HG03064 (cell line): ENCODE results near the gene LUC7L3.
"Not testable (repeated sequence)": the region's sequence is repeated elsewhere in the genome, so short reads cannot be mapped to it uniquely, and the experiment has no call there.

Source experiments
- ATAC-seq: cut with Tn5 transposase; IDR thresholded peaks from one replicate; pipeline ENCODE4 v1.9.1; 2021; ENCODE audit warnings: low read depth; ENCODE audit not compliant: unreplicated experiment

The LUC7L3 gene

DNA sequence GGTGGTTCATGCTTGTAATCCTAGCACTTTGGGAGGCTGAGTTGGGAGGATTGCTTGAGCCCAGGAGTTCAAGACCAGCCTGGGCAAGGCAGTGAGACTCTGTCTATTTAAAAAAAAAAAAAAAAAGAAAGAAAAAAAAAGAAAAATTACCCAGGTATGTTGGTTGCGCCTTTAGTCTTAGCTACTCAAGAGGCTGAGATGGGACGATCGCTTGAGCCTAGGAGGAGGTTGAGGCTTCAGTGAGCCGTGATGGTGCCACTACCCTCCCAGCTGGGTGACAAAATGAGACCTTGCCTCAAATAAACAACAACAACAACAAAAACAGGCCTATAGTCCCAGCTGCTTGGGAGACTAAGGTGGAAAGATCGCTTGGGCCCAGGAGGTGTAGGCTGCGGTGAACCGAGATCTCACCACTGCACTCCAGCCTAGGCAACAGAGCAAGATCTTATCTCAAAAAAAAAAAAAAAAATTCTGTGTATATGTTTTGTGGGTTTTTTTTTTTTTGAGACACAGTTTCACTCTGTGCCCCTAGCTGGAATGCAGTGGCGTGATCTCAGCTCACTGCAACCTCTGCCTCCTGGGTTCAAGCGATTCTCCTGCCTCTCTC, 60.4 kb downstream of the LUC7L3 start:
- no peak for ATAC-seq

DNA sequence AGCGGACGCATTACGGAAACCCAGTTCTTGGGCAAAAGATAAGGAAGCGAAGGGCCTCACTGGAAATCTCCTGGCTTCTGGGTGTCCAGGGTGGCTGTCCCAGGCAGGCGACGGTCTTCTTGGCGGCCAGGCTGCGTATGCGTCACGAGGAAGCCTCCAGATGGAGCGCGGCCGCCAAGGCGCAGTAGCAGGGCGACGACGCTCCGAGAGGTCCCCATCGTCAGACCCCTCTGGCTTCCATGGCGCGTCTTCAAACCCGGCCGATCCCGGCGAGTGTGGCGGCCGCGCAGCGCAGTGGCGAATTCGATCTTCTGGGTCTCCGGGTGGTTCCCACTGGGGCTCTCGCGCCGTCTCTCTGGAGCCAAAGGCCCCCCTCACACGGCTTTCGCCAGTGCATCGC, 61.8 kb downstream of the LUC7L3 start:
- no peak for ATAC-seq

DNA sequence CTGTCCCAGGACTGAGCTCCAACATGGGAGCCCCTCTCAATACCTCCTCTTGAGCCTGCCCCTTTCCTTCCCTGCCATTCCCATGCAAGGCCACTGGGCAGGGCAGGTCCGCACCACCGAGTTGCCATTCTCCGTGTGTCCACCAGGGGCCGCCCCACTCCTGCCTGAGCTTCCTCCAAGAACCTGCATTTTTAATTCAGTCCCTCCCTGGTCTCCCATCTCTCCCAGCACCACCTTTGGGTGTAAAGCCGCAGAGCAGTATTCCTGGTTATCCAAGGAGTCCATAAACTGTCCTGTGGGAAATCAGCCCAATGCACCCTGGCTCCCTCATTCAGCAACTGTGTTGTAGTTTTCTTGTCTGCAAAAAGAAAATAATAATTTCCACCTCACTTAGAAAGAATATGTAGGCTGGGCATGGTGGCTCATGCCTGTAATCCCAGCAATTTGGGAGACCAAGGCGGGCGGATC, 63.8 kb downstream of the LUC7L3 start:
- ATAC-seq = no peak

DNA sequence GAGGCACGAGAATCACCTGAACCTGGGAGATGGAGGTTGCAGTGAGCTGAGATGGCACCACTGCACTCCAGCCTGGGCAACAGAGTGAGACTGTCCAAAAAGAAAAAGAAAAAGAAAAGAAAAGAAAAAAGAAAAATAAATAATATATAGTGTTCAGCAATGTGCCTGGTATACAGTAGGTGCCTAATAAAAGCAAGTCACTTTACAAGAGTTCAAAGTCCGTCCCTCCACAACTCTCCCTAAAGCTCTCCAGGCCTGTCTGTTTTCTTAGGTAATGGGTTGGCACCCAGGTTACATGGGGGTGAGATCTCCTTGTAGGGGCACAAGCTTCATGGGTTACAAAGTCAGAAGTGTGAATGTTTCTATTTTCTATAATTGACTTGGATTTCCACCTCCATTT, 64.5 kb downstream of the LUC7L3 start:
- ATAC-seq = no peak

DNA sequence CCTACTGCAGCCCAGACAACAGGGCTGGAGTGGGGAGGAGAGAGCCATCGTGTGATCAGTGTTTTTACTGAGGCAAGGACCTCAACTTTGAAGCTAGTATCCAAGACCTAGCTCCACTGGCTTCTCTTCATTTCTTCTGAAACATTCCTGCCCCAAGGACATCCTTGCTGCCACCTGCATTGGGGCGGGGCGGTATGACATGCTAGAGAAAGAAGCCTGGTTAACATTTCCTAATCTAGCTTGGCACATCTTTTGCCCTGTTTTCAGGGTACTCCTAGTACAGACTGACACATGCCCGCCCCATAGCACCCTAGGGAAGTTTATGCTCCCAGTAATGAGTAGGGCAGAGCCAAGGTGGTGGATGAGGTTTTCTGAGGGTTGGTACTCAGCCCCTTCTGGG, 65.7 kb downstream of the LUC7L3 start:
- no peak for ATAC-seq

DNA sequence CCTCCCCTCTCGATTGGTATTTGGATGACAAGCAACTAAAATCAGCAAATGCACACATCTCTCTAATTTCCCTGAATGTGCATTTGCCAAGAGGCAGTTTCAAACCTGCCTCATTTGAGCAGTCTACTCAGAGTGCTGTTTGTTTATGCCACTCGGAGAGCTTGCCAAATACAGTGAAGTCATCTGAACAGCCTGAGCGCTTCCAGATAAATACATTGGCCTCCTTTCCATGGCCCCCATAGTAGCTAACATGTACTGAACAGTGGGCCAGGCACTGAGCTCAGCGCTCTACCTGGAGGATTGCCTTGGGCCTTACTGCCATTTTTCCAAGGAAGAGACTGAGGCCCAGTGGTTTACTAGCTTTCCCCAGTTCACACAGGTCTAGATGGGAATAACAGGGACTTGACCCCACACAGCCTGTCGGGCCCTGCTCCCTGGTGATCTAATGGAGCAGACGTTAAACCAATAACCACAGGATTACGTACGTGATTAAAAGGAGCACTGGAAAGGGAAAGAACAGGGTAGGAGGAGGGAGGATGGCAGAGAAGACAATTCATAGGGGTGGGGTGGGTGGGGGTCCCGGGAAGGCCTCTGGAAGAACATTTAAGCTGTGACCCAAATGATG, 66.7 kb downstream of the LUC7L3 start:
- no peak for ATAC-seq

DNA sequence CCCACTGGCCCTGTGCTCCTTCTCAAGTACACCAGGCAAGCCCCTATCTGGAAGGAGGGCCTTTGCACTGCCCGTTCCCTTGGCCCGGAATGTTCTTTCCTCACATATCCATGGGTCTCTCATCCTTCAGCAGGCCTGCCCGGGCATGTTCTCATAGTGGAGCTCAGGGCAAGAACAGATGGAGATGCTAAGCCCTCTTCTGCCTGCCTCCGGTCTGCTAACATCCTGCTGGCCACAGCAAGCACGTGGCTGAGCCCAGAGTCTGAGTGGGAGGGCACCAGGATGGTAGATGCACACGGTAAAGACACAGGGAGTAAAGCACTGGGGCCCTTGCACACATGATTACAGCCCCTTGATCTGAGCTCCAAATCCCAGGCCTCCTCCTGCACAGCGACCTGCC, 67.7 kb downstream of the LUC7L3 start:
- ATAC-seq = no peak

DNA sequence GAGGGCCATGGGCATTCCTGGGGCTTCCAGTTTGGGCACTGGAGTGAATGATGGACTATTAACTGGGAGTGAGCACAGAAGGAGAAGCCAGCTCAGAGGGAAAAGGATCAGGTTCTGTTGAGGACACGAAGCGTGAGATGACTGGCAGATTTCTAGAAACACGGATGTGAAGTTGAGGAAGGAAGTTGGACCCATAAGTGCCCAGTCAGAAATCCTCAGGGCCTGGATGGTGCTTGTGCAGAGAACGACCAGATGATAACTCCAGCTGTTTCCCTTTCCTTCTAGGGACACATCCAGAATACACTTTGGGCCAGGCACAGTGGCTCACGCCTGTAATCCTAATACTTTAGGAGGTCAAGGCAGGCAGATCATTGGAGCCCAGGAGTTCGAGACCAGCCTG, 71.2 kb downstream of the LUC7L3 start:
- no peak for ATAC-seq

DNA sequence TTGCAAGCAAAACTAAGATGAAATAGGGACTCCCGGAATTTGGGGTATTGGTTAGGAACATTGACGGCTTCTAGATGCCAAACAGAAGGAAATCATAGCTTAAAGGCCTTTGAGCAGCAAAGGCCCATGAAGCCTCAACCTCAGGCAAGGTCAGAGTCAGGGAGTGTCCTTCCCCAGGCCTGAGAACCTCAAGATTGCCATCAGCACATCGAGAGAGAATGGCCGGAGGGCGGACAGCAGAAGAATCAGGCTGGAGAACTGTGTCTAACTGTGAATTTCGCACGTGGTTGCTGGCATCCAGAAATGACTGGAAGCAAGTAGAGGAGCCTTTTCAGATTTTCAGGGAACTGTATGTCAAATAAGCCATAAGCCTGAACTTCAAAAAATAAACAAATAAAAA, 72.7 kb downstream of the LUC7L3 start:
- ATAC-seq = no peak

DNA sequence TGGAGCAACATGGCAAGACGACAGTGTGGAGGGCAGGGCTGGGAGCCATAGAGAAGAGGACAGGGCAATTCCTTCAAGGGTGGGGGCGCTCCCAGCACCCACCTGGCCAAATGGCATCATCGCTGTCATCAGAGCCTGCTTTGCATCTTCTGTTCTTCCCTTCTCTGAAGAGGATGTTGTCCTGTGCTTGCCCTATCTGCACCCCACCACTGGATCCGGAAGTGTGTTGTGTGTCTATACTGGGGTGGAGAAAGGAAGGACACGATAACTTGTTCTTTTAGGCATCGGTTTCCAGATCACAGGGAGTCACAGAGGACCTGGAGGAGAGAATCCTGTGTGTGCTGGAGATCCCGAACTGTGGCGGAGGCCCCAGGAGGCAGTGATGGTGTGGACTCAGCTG, 73.6 kb downstream of the LUC7L3 start:
- ATAC-seq = no peak

DNA sequence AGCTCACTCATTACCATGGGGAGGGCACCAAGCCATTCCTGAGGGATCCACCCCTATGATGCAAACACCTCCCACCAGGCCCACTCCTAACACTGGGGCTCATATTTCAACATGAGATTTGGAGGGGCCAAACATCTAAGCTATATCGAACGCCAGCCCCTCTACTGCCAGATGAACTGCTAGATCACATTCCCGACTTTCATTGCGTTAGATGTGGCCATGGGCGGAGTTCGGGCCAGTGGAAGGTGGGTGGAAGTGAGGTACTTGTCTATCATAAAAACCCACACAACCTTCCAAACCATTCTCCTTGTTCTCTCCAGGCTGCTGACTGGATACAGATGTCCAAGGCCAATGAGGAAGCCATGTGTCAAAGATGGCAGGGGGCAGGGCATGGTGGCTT, 75.0 kb downstream of the LUC7L3 start:
- no peak for ATAC-seq

DNA sequence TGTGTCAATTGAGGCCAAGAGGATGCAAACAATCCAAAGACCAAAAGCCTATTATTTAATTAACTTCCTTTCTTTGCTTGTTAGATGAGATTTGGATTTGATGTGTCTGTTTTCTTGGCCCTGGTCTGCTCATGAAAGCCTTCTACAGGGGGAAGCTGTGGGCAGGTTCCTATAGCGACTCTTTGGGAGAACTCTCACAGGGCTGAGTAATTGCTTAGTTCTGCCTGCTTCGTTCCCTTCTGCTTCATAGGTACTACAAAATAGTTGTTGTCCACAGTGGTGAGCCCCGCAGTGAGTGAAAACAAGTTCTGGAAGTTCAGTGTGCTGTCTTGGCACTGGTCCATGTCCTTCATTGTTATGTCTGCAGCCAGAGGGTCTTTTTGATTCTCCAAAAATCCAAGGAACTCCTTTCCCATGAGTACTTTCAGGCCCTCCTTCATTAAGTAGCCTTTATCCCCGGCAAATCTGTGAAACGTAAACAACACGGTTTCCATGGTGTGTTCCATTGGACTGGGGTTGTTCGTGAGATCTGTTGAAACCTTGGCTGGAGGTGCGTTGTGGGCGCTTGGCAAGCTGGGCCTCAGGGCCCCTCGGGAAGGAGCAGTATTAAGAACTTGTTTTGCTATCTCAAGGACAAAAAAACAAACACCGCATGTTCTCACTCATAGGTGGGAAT, 77.9 kb downstream of the LUC7L3 start:
- no peak for ATAC-seq

DNA sequence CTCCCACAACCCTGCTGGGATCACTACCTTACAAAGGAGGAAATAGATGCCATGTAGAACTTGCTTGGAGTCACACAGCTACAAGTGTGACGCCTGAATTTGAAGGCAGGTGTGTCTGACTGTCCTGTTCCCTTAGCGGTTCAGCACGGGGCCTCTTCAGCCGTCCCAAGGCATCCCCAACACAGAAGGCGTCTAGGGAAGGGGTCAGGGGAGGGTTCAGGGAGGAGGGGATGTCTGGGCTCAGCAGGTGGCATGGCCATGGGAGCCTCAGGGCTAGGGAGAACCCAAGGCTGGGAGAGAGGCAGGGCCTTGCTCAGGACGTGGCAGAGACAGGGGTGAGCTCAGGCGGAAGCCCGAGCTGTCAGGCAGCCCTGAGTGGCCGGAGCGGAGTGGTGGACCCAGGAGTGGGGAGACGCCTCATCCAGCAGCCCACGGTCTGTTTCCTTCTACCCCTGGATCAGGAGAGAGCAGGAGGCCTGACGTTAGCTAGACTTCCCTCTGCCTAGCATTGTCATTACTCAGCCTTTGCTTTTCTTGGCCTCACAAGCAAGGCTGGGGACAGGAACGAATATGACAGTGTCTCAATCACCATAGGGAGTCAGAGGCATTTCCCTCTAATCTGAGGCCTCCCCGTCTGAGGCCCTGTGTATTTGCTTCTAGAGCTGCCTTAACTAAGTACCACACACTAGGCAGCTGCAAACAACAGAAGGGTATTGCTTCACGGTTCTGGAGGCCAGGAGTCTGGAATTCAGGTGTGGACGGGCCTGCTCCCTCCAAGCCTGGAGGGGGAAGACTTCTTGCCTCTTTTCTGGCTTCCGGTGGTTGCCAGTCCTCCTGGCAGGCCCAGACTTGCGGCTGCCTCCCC, 79.3 kb downstream of the LUC7L3 start:
- ATAC-seq = no peak

DNA sequence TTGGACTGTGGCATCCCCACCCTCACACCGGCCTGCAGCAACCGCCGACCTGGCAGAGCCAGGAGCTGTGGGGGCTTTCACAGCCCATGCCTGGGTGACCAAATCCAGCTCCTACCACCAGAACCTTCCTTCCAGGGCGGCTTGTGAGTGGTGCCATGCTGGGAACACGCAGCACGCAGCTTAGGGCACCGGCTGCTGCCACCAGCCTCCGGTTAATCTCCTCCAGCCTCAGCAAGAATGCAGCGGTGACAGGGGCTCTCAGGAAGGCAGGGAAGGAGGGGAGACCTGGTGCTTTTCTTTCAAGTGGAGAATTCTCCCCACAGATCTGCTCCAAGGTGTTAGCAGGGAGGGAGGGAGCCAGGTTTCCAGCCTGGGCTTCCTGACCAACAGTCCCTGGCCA, 80.2 kb downstream of the LUC7L3 start:
- no peak for ATAC-seq

DNA sequence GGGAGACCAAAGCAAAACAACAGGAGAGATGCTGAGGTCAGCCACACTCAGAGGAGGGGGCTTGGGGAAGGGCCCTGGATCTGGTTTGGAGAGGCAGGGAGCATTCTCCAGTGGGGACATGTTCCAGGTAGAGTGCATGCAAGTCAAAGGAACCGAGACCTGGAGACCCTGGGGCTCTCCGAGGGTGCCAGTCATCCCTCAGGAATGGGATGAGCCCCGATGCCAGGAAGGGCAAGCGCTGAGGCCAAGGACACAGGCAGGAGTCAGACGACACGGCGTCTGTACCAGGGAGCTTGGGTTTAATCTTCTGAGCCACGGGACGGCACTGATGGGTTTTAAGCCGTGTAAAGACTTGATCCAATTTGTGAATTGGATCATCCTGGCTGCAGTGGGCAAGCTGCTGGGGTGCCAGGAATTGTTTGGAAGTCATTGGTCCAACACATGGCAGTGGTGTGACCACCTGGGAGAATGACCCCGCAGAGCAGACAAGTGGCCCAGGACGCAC, 80.8 kb downstream of the LUC7L3 start:
- ATAC-seq = no peak

DNA sequence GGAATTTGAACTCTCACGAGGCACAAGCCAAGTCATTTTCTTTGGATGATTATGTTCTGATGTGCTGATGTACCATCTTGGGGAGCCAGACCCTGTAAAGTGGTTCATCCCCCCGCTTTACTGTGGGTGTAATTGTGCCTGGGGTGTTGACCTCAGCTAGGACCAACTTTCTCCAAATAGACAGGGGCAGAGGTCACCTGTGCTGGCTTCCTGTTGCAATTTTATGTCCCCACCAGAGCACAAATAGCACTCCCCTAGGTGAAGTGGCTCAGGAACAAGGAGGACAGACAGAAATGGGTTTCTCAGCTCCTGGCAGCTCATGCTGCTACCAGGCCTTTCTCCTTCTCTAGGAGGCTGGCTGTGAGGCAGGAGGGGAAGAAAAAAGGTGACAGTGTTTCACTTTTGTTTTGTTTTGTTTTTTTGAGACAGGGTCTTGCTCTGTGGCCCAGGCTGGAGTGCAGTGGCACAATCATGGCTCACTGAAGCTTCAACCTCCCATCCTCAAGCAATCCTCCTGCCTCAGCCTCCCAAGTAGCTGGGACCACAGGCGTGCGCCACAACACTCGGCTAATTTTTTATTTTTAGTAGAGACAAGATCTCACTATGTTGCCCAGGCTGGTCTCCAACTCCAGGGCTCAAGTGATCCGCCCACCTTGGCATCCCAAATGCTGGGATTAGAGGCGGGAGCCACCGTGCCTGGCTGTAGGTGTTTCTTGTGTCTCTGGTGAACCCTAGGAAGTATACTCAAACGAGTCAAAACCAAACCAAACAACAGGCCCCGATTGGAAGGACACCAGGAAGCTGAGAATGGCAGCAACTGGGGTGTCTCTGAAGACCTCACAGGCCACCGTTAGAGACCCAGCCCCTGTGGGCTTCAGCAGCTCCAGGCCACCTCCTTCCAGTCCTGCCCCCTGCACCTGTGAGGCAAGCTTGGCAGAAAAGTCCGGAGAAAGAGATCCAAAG, 83.5 kb downstream of the LUC7L3 start:
- ATAC-seq = no peak

DNA sequence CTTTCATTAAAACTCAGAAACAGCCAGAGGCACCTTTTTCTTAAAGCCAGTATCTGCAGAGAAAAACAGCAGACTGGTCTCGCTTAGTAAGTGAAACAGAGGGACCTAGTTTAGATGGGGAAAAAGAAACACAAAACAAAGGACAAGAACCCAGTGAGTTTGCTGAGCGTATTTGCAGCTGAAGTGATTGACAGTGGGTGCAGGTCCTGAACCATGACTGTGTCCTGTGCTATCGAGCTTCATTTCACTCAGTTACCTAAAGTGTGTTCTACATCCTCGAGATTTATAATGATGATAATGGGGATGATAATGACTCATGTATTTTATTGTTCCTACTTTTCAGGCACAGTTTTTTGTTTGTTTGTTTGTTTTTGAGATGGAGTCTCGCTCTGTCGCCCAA, 84.3 kb downstream of the LUC7L3 start:
- no peak for ATAC-seq

DNA sequence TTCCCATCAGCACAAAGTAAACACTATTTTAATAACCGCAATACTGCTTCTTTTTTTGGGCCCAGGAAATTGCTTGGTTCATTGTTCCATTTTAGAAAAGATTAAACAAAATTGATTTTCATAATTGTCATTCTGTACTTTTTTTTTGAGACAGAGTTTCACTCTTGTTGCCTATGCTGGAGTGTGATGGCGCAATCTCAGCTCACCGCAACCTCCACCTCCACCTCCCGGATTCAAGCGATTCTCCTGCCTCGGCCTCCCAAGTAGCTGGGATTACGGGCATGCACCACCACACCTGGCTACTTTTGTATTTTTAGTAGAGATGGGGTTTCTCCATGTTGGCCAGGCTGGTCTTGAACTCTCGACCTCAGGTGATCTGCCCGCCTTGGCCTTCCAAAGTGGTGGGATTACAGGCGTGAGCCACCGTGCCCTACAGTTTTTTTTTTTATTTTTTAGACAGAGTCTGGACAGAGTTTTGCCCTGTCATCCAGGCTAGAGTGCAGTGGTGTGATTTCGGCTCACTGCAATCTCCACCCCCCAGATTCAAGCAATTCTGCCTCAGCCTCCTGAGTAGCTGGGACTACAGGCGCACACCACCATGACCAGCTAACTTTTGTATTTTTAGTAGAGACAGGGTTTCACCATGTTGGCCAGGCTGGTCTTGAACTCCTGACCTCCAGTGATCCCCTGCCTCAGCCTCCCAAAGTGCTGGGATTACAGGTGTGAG, 85.5 kb downstream of the LUC7L3 start:
- ATAC-seq = not testable (repeated sequence)

DNA sequence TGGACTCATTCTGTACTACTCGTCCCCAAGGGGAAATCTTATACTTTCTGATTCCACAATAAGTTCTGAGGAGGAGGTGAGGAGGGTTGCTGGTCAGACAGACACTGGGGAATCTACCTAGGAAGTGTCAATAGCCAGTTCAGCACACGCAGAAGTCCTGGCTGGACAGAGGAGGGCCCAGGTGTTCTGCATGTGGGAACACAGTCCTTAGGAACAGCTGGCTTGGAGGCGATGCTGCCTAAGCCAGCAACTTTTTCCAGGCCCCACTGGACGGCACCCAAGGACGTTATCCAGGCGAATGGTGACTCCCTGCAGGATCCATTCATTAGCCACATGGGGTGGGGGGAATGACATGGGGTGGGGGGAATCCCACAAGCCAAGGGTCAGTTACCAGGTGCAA, 86.1 kb downstream of the LUC7L3 start:
- ATAC-seq = no peak
